Measurements from ENCODE around the gene MAPK8.

MAPK8 gene

DNA sequence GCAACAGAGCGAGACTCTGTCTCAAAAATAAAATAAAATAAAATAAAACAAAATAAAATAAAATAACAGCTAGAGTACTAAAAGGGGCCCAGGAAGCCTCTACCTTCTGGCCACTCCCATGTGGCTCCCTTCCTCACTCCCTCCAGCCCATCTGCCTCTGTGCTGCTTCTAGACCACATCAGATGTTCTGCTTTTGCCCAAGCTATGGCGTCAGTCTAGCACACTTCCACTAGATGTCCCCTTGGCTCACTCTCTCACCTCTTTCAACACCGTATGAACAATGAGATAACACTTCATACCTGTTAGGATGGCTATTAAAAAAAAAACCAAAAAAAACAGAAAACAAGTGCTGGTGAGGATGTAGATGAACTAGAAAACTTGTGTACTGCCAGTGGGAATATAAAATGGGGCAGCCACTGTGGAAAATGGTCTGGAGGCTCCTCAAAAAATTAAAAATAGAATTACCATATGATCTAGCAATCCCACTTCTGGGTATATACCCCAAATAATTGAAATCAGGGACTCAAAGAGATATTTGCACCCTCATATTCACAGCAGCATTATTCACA, 166.1 kb downstream of the MAPK8 start:
- H3K9me3 ChIP-seq (ENCODE audit: low read length): no peaks in the 10 kb centered on the region
- no peaks in the 10 kb centered on the region for H3K27me3 ChIP-seq (ENCODE audit: insufficient read depth, low read length)
- no peak overlapping the region for H2AFZ ChIP-seq (ENCODE audit: low read depth, low read length)
- H3K4me1 ChIP-seq (ENCODE audit: insufficient read depth, low read length): no peaks in the 10 kb centered on the region
- H3K4me3 ChIP-seq (ENCODE audit: low read length): no peak overlapping the region
- no peaks in the 10 kb centered on the region for H3K36me3 ChIP-seq (ENCODE audit: insufficient read depth, low read length)

DNA sequence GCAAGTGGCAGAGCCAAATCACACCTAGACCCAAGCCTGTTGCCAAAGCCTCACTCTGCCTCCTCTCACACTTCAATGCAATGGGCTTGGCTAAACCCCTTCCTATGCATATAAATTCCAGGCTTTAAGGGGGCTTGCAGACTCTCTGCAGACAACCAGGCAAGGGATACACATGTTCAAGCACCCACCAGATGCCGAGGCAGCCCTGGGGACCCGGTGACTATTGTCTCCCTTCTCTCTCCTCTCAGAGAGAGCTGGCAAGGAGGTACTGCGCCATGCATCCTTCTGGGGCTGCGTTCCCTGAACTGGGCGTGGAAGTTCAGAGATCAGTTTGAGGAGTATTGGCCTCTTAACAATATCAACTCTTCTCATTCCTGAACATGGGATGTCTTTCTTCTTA, 167.2 kb downstream of the MAPK8 start:
- H3K27me3 ChIP-seq (ENCODE audit: insufficient read depth, low read length): no peaks in the 10 kb centered on the region
- no peak overlapping the region for H3K4me3 ChIP-seq (ENCODE audit: low read length)
- H3K4me1 ChIP-seq (ENCODE audit: insufficient read depth, low read length): no peaks in the 10 kb centered on the region
- H2AFZ ChIP-seq (ENCODE audit: low read depth, low read length): no peak overlapping the region
- no peaks in the 10 kb centered on the region for H3K36me3 ChIP-seq (ENCODE audit: insufficient read depth, low read length)
- H3K9me3 ChIP-seq (ENCODE audit: low read length): no peaks in the 10 kb centered on the region

DNA sequence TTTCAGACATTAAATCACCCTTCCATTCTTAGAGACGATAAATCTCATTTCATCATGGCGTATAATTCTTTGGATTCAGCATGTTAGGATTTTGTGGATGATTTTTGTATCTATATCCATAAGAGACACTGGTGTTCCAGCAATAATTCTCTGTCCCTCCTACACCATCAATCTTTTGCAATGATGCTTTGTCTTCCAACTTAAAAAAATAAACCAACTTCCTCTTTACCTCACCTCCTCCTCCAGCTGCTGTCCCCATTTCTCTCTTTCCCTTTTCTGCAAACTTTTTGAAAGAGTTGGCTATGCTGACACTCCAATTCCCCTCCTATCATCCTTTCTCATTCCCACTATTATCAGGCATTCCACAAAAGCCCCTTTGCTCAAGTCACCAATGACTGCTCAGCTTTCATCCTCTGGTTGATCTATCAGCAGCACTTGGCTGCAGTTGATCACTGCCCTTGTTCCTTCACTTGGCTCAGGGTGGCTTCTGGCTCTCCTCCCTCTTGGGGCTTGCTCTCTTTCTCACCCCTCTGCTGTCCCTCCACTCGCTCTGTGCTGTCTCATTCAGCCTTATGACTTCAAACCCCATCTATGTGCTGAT, 168.4 kb downstream of the MAPK8 start:
- no peaks in the 10 kb centered on the region for H3K27me3 ChIP-seq (ENCODE audit: insufficient read depth, low read length)
- no peaks in the 10 kb centered on the region for H3K9me3 ChIP-seq (ENCODE audit: low read length)
- no peak overlapping the region for H3K4me3 ChIP-seq (ENCODE audit: low read length)

DNA sequence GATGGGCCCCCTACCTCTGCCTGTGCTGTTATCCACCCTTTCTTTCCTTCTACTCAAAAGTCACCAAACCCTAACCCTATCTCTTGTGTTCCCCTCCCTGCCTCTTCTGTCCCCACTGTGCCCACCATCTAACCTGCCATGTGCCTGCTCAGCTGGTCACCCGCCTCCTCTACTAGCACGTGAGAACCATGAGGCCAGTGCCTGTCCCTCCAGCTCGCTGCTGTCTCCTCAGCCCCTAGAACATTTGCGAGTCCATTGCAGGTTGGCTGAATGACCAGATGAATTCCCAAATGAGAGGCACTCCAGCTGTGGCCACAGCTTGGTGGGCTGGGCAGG, 169.4 kb downstream of the MAPK8 start:
- H3K36me3 ChIP-seq (ENCODE audit: insufficient read depth, low read length): no peaks in the 10 kb centered on the region
- no peaks in the 10 kb centered on the region for H3K9me3 ChIP-seq (ENCODE audit: low read length)
- H3K4me3 ChIP-seq (ENCODE audit: low read length): no peak overlapping the region
- no peaks in the 10 kb centered on the region for H3K27me3 ChIP-seq (ENCODE audit: insufficient read depth, low read length)
- H2AFZ ChIP-seq (ENCODE audit: low read depth, low read length): no peak overlapping the region
- H3K4me1 ChIP-seq (ENCODE audit: insufficient read depth, low read length): no peaks in the 10 kb centered on the region

More for the DNA sequence above, 168.4 kb downstream of the MAPK8 start:
- Histone ChIP-seq H2AFZ (ENCODE audit: low read depth, low read length) (no peak overlapping the region), H3K36me3 (ENCODE audit: insufficient read depth, low read length) (no peaks in the 10 kb centered on the region), H3K4me1 (ENCODE audit: insufficient read depth, low read length) (no peaks in the 10 kb centered on the region)

DNA sequence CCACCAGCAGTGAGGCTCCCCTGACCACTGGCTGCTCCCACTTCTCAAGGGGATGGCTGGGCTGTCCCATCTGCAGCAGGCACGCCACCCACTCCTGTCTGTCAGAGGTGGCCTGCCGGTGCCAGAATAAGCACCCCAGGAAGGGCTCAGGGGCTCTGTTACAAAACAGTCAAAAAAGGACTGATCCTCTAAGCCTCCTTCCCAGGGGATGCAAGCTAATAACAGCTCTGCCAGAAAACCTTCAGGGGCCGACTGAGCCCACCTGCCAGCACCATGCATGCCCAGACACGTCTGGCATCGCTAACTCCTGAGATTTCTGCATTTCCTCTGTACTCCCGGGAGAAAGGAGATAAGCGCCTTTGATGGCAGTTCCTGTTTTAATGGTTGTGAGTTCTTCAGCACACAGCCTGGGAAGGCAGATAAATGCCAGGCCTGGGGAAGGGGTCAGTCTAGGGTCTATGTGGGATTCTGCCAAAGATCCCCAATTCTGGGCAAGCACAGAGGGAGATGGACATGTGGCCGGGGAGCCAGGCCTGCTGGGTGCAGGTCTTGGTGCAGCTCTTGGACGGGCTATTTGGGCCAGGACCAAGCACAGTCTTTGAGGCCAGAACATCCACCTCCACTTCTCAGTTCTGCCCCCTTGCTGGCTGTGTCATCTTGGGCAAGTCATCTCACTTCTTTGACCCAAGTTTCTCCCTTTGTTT, 170.0 kb downstream of the MAPK8 start:
- Histone ChIP-seq H3K27me3 (ENCODE audit: insufficient read depth, low read length) (no peaks in the 10 kb centered on the region), H2AFZ (ENCODE audit: low read depth, low read length) (no peak overlapping the region), H3K4me1 (ENCODE audit: insufficient read depth, low read length) (no peaks in the 10 kb centered on the region), H3K36me3 (ENCODE audit: insufficient read depth, low read length) (no peaks in the 10 kb centered on the region), H3K4me3 (ENCODE audit: low read length) (no peak overlapping the region), H3K9me3 (ENCODE audit: low read length) (no peaks in the 10 kb centered on the region)

DNA sequence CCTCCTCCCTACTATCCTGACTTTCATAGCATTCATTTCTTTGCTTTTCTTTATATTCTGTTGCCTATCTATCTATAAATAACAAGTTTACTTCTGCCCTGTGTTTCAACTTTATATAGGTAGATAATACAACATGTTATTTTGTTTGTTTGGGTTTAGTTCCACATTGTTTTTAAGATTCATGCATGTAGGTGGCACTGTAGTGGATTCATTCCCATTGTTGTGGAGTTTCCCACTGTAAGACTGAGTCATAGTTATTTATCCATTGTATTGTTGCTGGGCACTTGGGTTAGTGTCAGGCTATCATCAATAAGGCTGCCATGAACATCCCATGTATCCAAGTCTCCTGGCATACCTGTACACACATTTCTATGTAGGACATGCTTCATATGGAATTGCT, 170.7 kb downstream of the MAPK8 start:
- H3K27me3 ChIP-seq (ENCODE audit: insufficient read depth, low read length): no peaks in the 10 kb centered on the region
- H3K9me3 ChIP-seq (ENCODE audit: low read length): no peaks in the 10 kb centered on the region
- H3K4me3 ChIP-seq (ENCODE audit: low read length): no peak overlapping the region
- no peak overlapping the region for H2AFZ ChIP-seq (ENCODE audit: low read depth, low read length)
- H3K4me1 ChIP-seq (ENCODE audit: insufficient read depth, low read length): no peaks in the 10 kb centered on the region
- H3K36me3 ChIP-seq (ENCODE audit: insufficient read depth, low read length): no peaks in the 10 kb centered on the region

DNA sequence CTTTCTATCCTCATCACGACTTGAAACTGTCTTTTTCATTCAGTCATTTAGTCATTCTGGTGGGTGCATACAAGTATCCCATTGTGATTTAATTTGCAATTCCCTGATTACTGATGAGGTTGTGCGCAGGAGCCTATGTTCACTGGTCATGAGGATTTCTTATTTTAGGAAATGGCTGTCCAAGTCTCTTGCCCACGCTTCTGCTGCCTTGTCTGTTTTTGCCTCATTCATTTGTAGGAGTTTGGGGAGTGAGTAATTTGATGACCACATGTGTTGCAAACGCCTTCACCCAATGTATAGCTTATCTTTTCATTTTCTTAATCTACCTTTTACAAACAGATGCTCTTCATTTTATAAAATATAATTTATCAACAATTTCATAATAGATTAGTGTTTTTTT, 171.1 kb downstream of the MAPK8 start:
- H3K36me3 ChIP-seq (ENCODE audit: insufficient read depth, low read length): no peaks in the 10 kb centered on the region
- H3K27me3 ChIP-seq (ENCODE audit: insufficient read depth, low read length): no peaks in the 10 kb centered on the region
- H3K9me3 ChIP-seq (ENCODE audit: low read length): no peaks in the 10 kb centered on the region
- H3K4me3 ChIP-seq (ENCODE audit: low read length): no peak overlapping the region
- no peaks in the 10 kb centered on the region for H3K4me1 ChIP-seq (ENCODE audit: insufficient read depth, low read length)
- H2AFZ ChIP-seq (ENCODE audit: low read depth, low read length): no peak overlapping the region

DNA sequence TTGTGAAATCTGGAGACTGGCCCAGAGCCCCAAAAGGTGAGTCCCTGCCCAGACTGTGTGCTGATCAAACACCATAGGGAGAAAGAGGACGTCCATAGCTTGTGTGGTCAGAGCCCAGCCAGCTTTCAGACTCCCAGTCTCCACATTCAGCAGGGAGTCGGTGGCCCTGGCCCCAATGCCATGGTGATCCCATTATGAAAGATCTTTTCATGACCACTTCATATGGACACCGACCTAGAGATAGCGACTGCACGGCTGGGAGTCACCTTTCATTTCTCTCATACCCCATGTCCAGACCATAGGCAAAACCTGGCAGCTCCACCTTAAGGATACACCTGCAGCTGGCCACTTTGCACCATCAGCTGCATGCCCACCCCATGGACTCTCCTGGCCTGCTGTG, 172.0 kb downstream of the MAPK8 start:
- Histone ChIP-seq H3K4me3 (ENCODE audit: low read length) (no peak overlapping the region), H3K4me1 (ENCODE audit: insufficient read depth, low read length) (no peaks in the 10 kb centered on the region), H3K36me3 (ENCODE audit: insufficient read depth, low read length) (no peaks in the 10 kb centered on the region), H3K9me3 (ENCODE audit: low read length) (no peaks in the 10 kb centered on the region), H2AFZ (ENCODE audit: low read depth, low read length) (no peak overlapping the region), H3K27me3 (ENCODE audit: insufficient read depth, low read length) (no peaks in the 10 kb centered on the region)

DNA sequence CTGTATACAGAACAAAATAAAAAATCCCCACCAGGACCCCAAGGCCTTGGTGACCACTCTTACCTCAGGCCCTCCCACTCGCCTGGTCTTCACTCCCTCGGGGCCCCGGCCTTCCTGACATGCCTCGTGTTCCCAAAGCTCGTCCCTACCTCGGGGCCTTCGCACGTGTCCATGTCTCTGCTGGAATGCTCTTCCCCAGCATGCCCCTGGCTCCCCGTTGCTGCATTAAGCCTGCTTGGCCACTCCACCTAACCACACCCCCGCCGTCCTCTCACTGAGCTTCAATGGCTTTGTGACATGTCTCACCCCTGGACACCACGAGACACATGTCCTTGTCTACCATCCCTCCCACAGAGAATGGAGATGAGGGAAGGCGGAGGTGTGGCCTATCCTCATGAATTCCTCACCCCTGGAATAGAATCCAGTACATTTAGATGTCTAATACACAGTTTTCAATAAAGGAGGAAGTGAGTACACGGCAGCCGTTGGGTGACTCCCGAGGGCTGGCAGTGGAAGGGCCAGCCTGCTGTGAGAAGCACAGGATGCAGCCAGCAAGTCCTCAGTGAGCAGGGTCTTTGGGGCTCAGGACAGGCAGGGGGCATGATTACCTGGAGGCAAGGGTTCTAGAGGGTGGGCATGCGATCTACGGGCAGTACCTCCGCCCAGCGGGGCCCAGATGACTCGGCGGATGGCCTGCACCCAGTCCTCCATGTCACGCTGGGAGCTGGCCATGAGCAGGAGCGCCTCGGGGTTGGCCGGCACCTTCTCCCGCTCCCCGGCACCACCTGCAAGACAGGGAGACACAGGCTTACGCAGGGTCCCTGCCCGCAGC, 172.7 kb downstream of the MAPK8 start:
- H3K27me3 ChIP-seq (ENCODE audit: insufficient read depth, low read length): peaks cover 4% of the 10 kb centered on the region
- no peak overlapping the region for H2AFZ ChIP-seq (ENCODE audit: low read depth, low read length)
- H3K4me1 ChIP-seq (ENCODE audit: insufficient read depth, low read length): no peaks in the 10 kb centered on the region
- H3K9me3 ChIP-seq (ENCODE audit: low read length): no peaks in the 10 kb centered on the region
- H3K4me3 ChIP-seq (ENCODE audit: low read length): no peak overlapping the region
- H3K36me3 ChIP-seq (ENCODE audit: insufficient read depth, low read length): no peaks in the 10 kb centered on the region

DNA sequence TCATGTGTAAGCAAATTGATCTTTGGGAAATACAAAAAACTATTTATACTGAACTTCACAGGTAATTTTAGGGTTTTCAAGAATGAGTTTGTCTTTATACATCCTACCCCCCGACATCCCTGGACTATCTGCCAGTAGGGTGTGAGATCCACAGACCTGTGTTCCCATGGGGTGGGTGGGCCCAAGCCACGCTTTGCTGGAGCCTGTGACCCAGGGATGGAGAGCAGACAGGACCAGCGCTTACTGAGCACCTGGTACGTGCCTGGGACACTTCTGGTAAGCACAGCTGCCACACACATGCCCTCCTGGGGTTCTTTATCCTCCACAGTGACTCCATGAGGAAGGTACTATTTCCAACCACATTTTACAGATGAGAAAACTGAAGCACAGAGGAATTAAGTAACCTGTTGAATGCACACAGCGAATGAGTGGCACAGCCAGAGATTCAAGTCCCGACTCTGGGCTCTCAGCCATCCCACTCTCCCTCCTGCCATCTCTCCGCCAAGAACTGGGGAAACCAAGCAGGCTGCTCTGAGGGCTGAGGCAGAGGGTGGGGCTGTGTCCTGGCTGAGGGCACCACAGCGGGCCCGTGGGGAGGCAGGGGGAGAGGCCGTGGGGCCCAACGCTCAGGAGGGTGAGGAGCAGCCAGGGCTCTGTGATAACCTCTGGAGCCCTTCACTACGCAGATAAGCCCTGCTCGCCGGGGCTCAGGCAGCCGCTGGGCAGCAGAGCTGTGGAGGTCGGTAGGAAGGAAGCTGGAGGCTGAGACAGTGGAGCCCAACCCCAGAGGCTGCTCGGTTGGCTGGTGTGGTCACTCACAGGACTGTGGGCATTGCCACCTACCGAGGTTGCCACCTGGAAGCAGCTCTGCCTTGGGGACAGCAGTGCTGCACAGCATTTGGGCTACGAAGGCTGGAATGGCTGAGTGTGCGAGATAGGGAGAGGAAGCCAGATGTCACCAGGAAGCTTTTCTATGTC, 174.2 kb downstream of the MAPK8 start:
- Histone ChIP-seq H3K4me1 (ENCODE audit: insufficient read depth, low read length) (no peaks in the 10 kb centered on the region), H3K9me3 (ENCODE audit: low read length) (no peaks in the 10 kb centered on the region), H3K36me3 (ENCODE audit: insufficient read depth, low read length) (no peaks in the 10 kb centered on the region)

DNA sequence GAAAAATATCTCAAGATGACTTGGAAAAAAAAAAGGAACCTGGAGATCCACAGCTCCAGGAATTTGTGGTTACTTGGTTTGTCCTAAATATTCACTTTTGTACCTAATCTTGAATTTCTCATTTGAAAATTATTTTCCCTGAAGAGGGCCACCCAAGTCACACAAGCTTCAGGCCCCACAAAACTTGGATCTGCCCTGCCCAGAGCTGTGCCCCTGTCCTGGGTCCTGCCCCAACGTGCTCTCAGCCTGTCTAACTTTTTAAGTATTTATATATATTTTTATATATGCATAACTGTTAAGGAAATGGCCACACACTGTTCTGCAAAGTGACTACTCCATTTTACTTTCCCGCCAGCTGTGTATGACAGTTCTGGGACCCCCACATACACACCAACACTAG, 174.9 kb downstream of the MAPK8 start:
- Histone ChIP-seq H3K4me3 (ENCODE audit: low read length) (no peak overlapping the region), H3K4me1 (ENCODE audit: insufficient read depth, low read length) (no peaks in the 10 kb centered on the region), H3K27me3 (ENCODE audit: insufficient read depth, low read length) (peaks cover 4% of the 10 kb centered on the region), H2AFZ (ENCODE audit: low read depth, low read length) (no peak overlapping the region), H3K9me3 (ENCODE audit: low read length) (no peaks in the 10 kb centered on the region), H3K36me3 (ENCODE audit: insufficient read depth, low read length) (no peaks in the 10 kb centered on the region)

More for the DNA sequence above, 174.2 kb downstream of the MAPK8 start:
- H3K4me3 ChIP-seq (ENCODE audit: low read length): no peak overlapping the region
- no peak overlapping the region for H2AFZ ChIP-seq (ENCODE audit: low read depth, low read length)
- peaks cover 4% of the 10 kb centered on the region for H3K27me3 ChIP-seq (ENCODE audit: insufficient read depth, low read length)

DNA sequence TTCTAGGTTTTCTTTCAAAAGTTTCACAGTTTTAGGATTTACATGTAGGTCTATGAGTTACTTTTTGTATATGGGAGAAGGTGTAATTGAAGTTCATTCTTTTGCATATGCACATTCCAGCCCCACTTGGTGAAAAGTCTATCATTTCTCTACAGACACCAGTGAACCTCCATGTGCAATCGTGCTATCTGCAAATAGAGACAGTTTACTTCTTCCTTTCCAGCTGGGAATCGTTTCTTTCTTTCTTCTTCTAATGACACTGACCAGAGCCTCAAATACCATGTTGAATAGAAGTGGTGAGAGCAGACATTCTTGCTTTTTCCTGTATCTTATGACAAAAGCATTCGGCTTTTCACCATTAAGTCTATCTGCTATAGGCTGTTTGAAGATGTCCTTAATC, 175.7 kb downstream of the MAPK8 start:
- H3K4me3 ChIP-seq (ENCODE audit: low read length): no peak overlapping the region
- H3K27me3 ChIP-seq (ENCODE audit: insufficient read depth, low read length): peaks cover 4% of the 10 kb centered on the region
- H2AFZ ChIP-seq (ENCODE audit: low read depth, low read length): no peak overlapping the region
- H3K4me1 ChIP-seq (ENCODE audit: insufficient read depth, low read length): no peaks in the 10 kb centered on the region
- no peaks in the 10 kb centered on the region for H3K36me3 ChIP-seq (ENCODE audit: insufficient read depth, low read length)
- no peaks in the 10 kb centered on the region for H3K9me3 ChIP-seq (ENCODE audit: low read length)

Measured in neuron (in vitro differentiated cells).